IMR-90 (cell line): ENCODE measurements around the gene C11orf86. TPM values are rescaled to one million over a fixed set of nuclear protein-coding genes. Genes with fewer than 3 reads are reported as not detected.

ENCODE experiments used
- ATAC-seq: fragments of 200-7000 bp; cut with Tn5 transposase; 2 replicates; pipeline ENCODE4 v1.9.1; 2020; ENCODE audit warnings: low read depth, mild to moderate bottlenecking, moderate library complexity
- BruUV-seq: library from RNA; stranded (reverse); fragments of 400-500 nt; replicated peaks from 2 replicates; lab custom pipeline; 2021; lab: Mats Ljungman, UMichigan
- CTCF ChIA-PET: fragments of 300-600 bp; formaldehyde crosslinking; extraction: SDS; loops from one replicate; lab custom pipeline; 2021; ENCODE audit warnings: antibody characterized with exemption; lab: Yijun Ruan, JAX
- POLR2A ChIA-PET: fragments of 300-600 bp; sonication (Branson Sonifier 250); formaldehyde crosslinking; loops from one replicate; lab custom pipeline; 2022; ENCODE audit warnings: antibody characterized with exemption; ENCODE audit not compliant: unreplicated experiment; lab: Charles Lee
- DNase-seq: peaks from one replicate; pipeline ENCODE4 v3.0.0; 2013
- H2AFZ ChIP-seq: replicated peaks from 2 replicates; pipeline ENCODE3; 2013; ENCODE audit warnings: low read length, mild to moderate bottlenecking; ENCODE audit not compliant: poor library complexity
- H2AK5ac ChIP-seq: 2 replicates; pipeline ENCODE4 v1.6.1; 2013; ENCODE audit warnings: low read depth, low read length, inconsistent platforms
- H2AK9ac ChIP-seq: replicated peaks from 2 replicates; pipeline ENCODE3; 2013; ENCODE audit warnings: mild to moderate bottlenecking, low read depth, low read length, moderate library complexity; ENCODE audit not compliant: poor library complexity
- H2BK120ac ChIP-seq: 2 replicates; pipeline ENCODE4 v1.6.1; 2013; ENCODE audit warnings: low read depth, low read length, inconsistent platforms
- H2BK15ac ChIP-seq: 3 replicates; pipeline ENCODE4 v1.6.1; 2013; ENCODE audit warnings: low read depth, low read length, inconsistent platforms
- H2BK20ac ChIP-seq: 2 replicates; pipeline ENCODE4 v1.6.1; 2013; ENCODE audit warnings: low read depth, mild to moderate bottlenecking, inconsistent platforms, low read length, moderate library complexity
- H2BK5ac ChIP-seq: 2 replicates; pipeline ENCODE4 v1.6.1; 2013; ENCODE audit warnings: mild to moderate bottlenecking, low read depth, low read length, inconsistent platforms; ENCODE audit not compliant: poor library complexity, severe bottlenecking
- H3K14ac ChIP-seq: replicated peaks from 2 replicates; pipeline ENCODE4 v1.6.1; 2013; ENCODE audit warnings: low read depth, low read length, inconsistent platforms
- H3K18ac ChIP-seq: 2 replicates; pipeline ENCODE4 v1.6.1; 2013; ENCODE audit warnings: low read depth, low read length, control low read depth
- H3K23ac ChIP-seq: 2 replicates; pipeline ENCODE4 v1.6.1; 2013; ENCODE audit warnings: low read depth, low read length, inconsistent platforms
- H3K27ac ChIP-seq: 2 replicates; pipeline ENCODE4 v1.5.1; 2013; ENCODE audit warnings: mild to moderate bottlenecking, control low read depth, low read length; ENCODE audit not compliant: insufficient read depth
- H3K27me3 ChIP-seq: 2 replicates; pipeline ENCODE4 v1.6.1; 2013; ENCODE audit warnings: low read length; ENCODE audit not compliant: control insufficient read depth, insufficient read depth
- H3K36me3 ChIP-seq: 2 replicates; pipeline ENCODE4 v1.6.1; 2013; ENCODE audit warnings: low read length, mixed read lengths; ENCODE audit not compliant: control insufficient read depth, insufficient read depth
- H3K4ac ChIP-seq: 2 replicates; pipeline ENCODE4 v1.6.1; 2013; ENCODE audit warnings: low read depth, low read length, inconsistent platforms
- H3K4me1 ChIP-seq: 2 replicates; pipeline ENCODE4 v1.6.1; 2013; ENCODE audit warnings: low read length, mixed read lengths; ENCODE audit not compliant: control insufficient read depth, insufficient read depth
- H3K4me2 ChIP-seq: 2 replicates; pipeline ENCODE4 v1.6.1; 2013; ENCODE audit warnings: low read depth, mild to moderate bottlenecking, control low read depth, low read length, moderate library complexity
- H3K4me3 ChIP-seq: 2 replicates; pipeline ENCODE4 v1.5.1; 2013; ENCODE audit warnings: low read depth, mild to moderate bottlenecking, control low read depth, low read length, moderate library complexity; ENCODE audit not compliant: insufficient read depth
- H3K56ac ChIP-seq: 2 replicates; pipeline ENCODE4 v1.6.1; 2013; ENCODE audit warnings: low read length, inconsistent platforms; ENCODE audit not compliant: insufficient read depth; ENCODE audit errors: extremely low read depth
- H3K79me1 ChIP-seq, 2 experiments: 2 replicates each; pipeline ENCODE4 v1.6.1; 2013; ENCODE audit warnings: low read length in 2 of 2, inconsistent platforms in 1 of 2, low read depth in 1 of 2
- H3K9ac ChIP-seq: 2 replicates; pipeline ENCODE4 v1.6.1; 2013; ENCODE audit warnings: low read depth, low read length, control low read depth
- H3K9me1 ChIP-seq: 2 replicates; pipeline ENCODE4 v1.6.1; 2013; ENCODE audit warnings: low read length, inconsistent platforms; ENCODE audit not compliant: insufficient read depth
- H3K9me3 ChIP-seq: 2 replicates; pipeline ENCODE4 v1.6.1; 2013; ENCODE audit warnings: low read length; ENCODE audit not compliant: control insufficient read depth, insufficient read depth
- H4K20me1 ChIP-seq: 2 replicates; pipeline ENCODE4 v1.6.1; 2013; ENCODE audit warnings: low read length, inconsistent platforms; ENCODE audit not compliant: insufficient read depth
- H4K5ac ChIP-seq: 2 replicates; pipeline ENCODE4 v1.6.1; 2013; ENCODE audit warnings: mild to moderate bottlenecking, low read depth, low read length, control low read depth
- H4K8ac ChIP-seq, 2 experiments: 2 replicates each; pipeline ENCODE4 v1.6.1; 2013; ENCODE audit warnings: low read depth in 2 of 2, low read length in 2 of 2, control low read depth in 1 of 2, inconsistent platforms in 1 of 2
- H4K91ac ChIP-seq: 2 replicates; pipeline ENCODE4 v1.6.1; 2013; ENCODE audit warnings: low read depth, low read length, inconsistent platforms; ENCODE audit not compliant: insufficient read depth
- BHLHE40 ChIP-seq: fragments of 150-350 bp; IDR thresholded peaks from 2 replicates; pipeline ENCODE4 v1.6.1; 2016; ENCODE audit warnings: mild to moderate bottlenecking, low read depth, low read length
- MAZ ChIP-seq: IDR thresholded peaks from 2 replicates; pipeline ENCODE4 v1.6.1; 2012; ENCODE audit warnings: low read depth, mild to moderate bottlenecking, low read length, improper control_type of control experiment, moderate library complexity, borderline replicate concordance
- POLR2A ChIP-seq: IDR thresholded peaks from 2 replicates; pipeline ENCODE4 v1.6.1; 2012; ENCODE audit warnings: mild to moderate bottlenecking, low read depth, low read length
- RAD21 ChIP-seq: IDR thresholded peaks from 2 replicates; pipeline ENCODE4 v1.6.1; 2012; ENCODE audit warnings: low read length, improper control_type of control experiment
- RFX5 ChIP-seq: IDR thresholded peaks from 2 replicates; pipeline ENCODE4 v1.8.0; 2012; ENCODE audit warnings: low read depth, mild to moderate bottlenecking, low read length, moderate library complexity
- SMC3 ChIP-seq: fragments of 150-350 bp; IDR thresholded peaks from 2 replicates; pipeline ENCODE4 v1.6.1; 2016; ENCODE audit warnings: low read depth, mild to moderate bottlenecking, antibody characterized with exemption, low read length, moderate library complexity
- WGBS, 2 experiments: methylation state at CpG; one replicate each; pipeline versions ENCODE4 v1.1.5 to v1.1.7; 2013; ENCODE audit warnings: missing lambda C conversion rate in 2 of 2; ENCODE audit not compliant: insufficient read length in 1 of 2; ENCODE audit errors: extremely low coverage in 2 of 2; 5-methylcytosine and 5-hydroxymethylcytosine counted together
- dilution Hi-C: fragments of 300-500 bp; cut with HindIII; formaldehyde crosslinking; loops from one replicate; pipeline ENCODE4 v1.14.3; 2018; ENCODE audit warnings: low sequenced_read_pairs; ENCODE audit not compliant: unreplicated experiment
- in situ Hi-C: fragments of 300-500 bp; cut with MboI; formaldehyde crosslinking; loops from 3 replicates; pipeline ENCODE4 v1.14.3; 2019; ENCODE audit warnings: low sequenced_read_pairs, inconsistent platforms, mixed read lengths
- intact Hi-C: fragments of 100-400 bp; cut with micrococcal nuclease; formaldehyde crosslinking; loops from 2 replicates; pipeline ENCODE4 v1.10.0; 2022
- polyA plus RNA-seq, 3 experiments: library from polyadenylated mRNA; depleted of rRNA; stranded (reverse); fragments of >200 nt; gene quantifications; 2 replicates each; pipeline ENCODE4 v1.2.3, GENCODE V29; 2012; ENCODE audit warnings: low replicate concordance in 1 of 3
- total RNA-seq: library from RNA; depleted of rRNA; stranded (reverse); fragments of >200 nt; gene quantifications from 2 replicates; pipeline ENCODE4 v1.2.3, GENCODE V29; 2012
- TF ChIP-seq, protein P1 (sequence below): conservative IDR thresholded peaks from 2 replicates; pipeline ENCODE4 v1.5.1; 2012; ENCODE audit warnings: mild to moderate bottlenecking, low read depth, low read length, improper control_type of control experiment

Gene C11orf86
- total and polyA plus RNA-seq, 2 of the 4 experiments (the other 2 are of a cell fraction): not detected

GRCh38 chr11:66975405-66976027 is 412 bp downstream of the C11orf86 start (continued):
- TF ChIP-seq RFX5: no peak

DNA sequence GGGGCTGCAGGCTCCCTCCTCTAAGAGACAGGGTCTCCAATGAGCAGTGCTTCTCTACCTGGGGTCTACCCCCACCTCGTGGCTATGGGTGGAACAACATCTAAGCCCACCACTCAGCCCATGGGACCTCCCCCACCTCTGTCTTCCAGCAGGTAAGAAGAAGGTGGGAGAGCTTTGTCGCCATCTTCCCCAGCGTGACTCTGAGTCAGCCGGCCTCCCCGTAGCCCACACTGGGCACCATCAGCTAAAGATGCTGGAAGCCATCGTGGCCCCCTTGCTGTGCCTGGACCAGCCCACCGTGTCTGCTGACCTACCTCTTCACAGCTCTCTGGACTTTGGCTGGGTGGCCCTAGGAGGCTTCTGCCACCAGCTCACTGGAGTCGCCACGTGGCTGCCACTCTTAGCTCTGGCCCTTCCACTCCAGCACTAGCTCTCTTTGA is 944 bp downstream of the C11orf86 start:
- intact Hi-C loops: loop anchor here (1.0 kb wide), 1 partner anchor 282 kb away; no protein-coding TSS in a partner anchor
- WGBS, 2 experiments: 73% methylated on average over 5 of the region's 9 CpGs; no CpG with 5 or more reads in 1 of the 2 experiments
- H4K8ac ChIP-seq: no peak overlapping the region; a peak in 1 of 4 replicates
- H4K91ac ChIP-seq: peak overlapping the region; percentile 47
- H4K20me1 ChIP-seq: no peaks in the 10 kb centered on the region
- peak overlapping the region; percentile 5; the same call in 1 of the 2 replicates for H3K4ac ChIP-seq
- no peak overlapping the region for H3K4me2 ChIP-seq
- H3K79me1 ChIP-seq: no peaks in the 10 kb centered on the region
- H4K5ac ChIP-seq: no peak overlapping the region
- H3K27ac ChIP-seq: no peak overlapping the region
- H3K36me3 ChIP-seq: no peaks in the 10 kb centered on the region
- peaks cover 6% of the 10 kb centered on the region for H3K9me1 ChIP-seq
- H2BK5ac ChIP-seq: no peak overlapping the region
- no peak overlapping the region for H3K9ac ChIP-seq
- H3K4me1 ChIP-seq: peaks cover 19% of the 10 kb centered on the region
- H3K18ac ChIP-seq: no peak overlapping the region
- no peaks in the 10 kb centered on the region for H3K27me3 ChIP-seq
- peak overlapping the region; percentile 8 for H2AFZ ChIP-seq
- in situ Hi-C loops: loop anchor here (5.0 kb wide), 1 partner anchor 284 kb away; no protein-coding TSS in a partner anchor
- dilution Hi-C loops: no loop called here
- no peak overlapping the region for H3K23ac ChIP-seq
- TF ChIP-seq, protein P1, sequence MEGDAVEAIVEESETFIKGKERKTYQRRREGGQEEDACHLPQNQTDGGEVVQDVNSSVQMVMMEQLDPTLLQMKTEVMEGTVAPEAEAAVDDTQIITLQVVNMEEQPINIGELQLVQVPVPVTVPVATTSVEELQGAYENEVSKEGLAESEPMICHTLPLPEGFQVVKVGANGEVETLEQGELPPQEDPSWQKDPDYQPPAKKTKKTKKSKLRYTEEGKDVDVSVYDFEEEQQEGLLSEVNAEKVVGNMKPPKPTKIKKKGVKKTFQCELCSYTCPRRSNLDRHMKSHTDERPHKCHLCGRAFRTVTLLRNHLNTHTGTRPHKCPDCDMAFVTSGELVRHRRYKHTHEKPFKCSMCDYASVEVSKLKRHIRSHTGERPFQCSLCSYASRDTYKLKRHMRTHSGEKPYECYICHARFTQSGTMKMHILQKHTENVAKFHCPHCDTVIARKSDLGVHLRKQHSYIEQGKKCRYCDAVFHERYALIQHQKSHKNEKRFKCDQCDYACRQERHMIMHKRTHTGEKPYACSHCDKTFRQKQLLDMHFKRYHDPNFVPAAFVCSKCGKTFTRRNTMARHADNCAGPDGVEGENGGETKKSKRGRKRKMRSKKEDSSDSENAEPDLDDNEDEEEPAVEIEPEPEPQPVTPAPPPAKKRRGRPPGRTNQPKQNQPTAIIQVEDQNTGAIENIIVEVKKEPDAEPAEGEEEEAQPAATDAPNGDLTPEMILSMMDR: peak; percentile 67
- TF ChIP-seq MAZ (no peak), RAD21 (peak; percentile 85), POLR2A (no peak), SMC3 (peak; percentile 57), BHLHE40 (no peak)
- peak overlapping the region; percentile 70; the same call in 2 of the 3 replicates for H2BK15ac ChIP-seq
- no peak overlapping the region for H3K56ac ChIP-seq
- H2BK120ac ChIP-seq: peak overlapping the region; percentile 7; the same call in 1 of the 2 replicates
- peak overlapping the region; percentile 51; the same call in 1 of the 2 replicates for H2BK20ac ChIP-seq
- H3K9me3 ChIP-seq: peaks cover 12% of the 10 kb centered on the region
- POLR2A ChIA-PET: no interaction called here
- no peak overlapping the region for H3K4me3 ChIP-seq
- no TSS peak for BruUV-seq
- no peak for DNase-seq
- H2AK9ac ChIP-seq: peak overlapping the region; percentile 94
- no peak overlapping the region for H3K14ac ChIP-seq
- H2AK5ac ChIP-seq: peak overlapping the region; percentile 67
- peak; percentile 38 for ATAC-seq
- CTCF ChIA-PET: interaction anchor here (0.6 to 1.2 kb wide), 4 partner anchors 89 to 134 kb away, joined by 3 read pairs; no protein-coding TSS in a partner anchor
